BLaER1 treated with 17β-estradiol and CSF1 and Interleukin-3, amounts not matched to agents 10 nM and 100 nM (cell line): Measurements from ENCODE around the gene FTO.

Source experiments
- H3K27ac ChIP-seq, 11 experiments: shearing (Covaris generic); formaldehyde crosslinking; 2 replicates each; pipeline ENCODE4 v1.8.1; 2022
- H3K27me3 ChIP-seq, 11 experiments: shearing (Covaris generic); formaldehyde crosslinking; 2 replicates each; pipeline ENCODE4 v1.8.1; 2022
- H3K36me3 ChIP-seq, 11 experiments: shearing (Covaris generic); formaldehyde crosslinking; 2 replicates each; pipeline ENCODE4 v1.8.1; 2022
- H3K4me1 ChIP-seq, 10 experiments: shearing (Covaris generic); formaldehyde crosslinking; 2 replicates each; pipeline ENCODE4 v1.8.1; 2022
- H3K4me2 ChIP-seq, 11 experiments: shearing (Covaris generic); formaldehyde crosslinking; 2 replicates each; pipeline ENCODE4 v1.8.1; 2022
- H3K4me3 ChIP-seq, 10 experiments: shearing (Covaris generic); formaldehyde crosslinking; 2 replicates each; pipeline ENCODE4 v1.8.1; 2022
- H3K9ac ChIP-seq, 11 experiments: shearing (Covaris generic); formaldehyde crosslinking; 2 replicates each; pipeline ENCODE4 v1.8.1; 2022
- H3K9me3 ChIP-seq, 11 experiments: shearing (Covaris generic); formaldehyde crosslinking; replicated peaks in 1 of 11; 2 replicates each; pipeline ENCODE4 v1.8.1; 2022
- H4K20me1 ChIP-seq, 11 experiments: shearing (Covaris generic); formaldehyde crosslinking; 2 replicates each; pipeline ENCODE4 v1.8.1; 2022
- Cebpa-rat ChIP-seq, 11 experiments: shearing (Covaris generic); IDR thresholded peaks; 2 replicates each; pipeline ENCODE4 v1.8.1; 2022

Gene FTO

GRCh38 chr16:53995378-53995777 is 291.4 kb downstream of the FTO start:
- Histone ChIP-seq H3K27ac (no peak overlapping the region), H3K27me3 (no peaks in the 10 kb centered on the region), H3K36me3 (peaks cover 0 to 8% (median 0%) of the 10 kb centered on the region in 11 experiments; a peak in 1 of 22 replicates), H3K4me3 (no peak overlapping the region), H3K4me2 (no peak overlapping the region), H3K9me3 (no peaks in the 10 kb centered on the region), H4K20me1 (no peaks in the 10 kb centered on the region), H3K9ac (no peak overlapping the region), H3K4me1 (peaks cover 5 to 13% (median 10%) of the 10 kb centered on the region in 10 experiments; a peak in 14 of 20 replicates)
- no peak for TF ChIP-seq Cebpa-rat (IDR thresholded peaks at IDR 0.05)

DNA sequence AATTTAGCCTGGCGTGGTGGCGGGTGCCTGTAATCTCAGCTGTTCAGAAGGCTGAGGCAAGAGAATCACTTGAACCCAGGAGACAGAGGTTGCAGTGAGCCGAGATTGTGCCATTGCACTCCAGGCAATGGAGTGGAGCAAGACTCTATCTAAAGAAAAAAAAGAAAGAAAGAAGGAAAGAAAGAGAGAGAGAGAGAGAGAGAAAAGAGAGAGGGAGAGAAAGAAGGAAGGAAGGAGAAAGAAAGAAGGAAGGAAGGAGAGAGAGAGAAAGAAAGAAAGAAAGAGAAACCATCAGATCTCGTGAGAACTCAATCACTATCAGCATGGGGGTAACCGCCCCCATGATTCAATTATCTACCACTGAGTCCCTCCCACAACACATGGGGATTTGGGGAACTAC is 293.0 kb downstream of the FTO start:
- Histone ChIP-seq H3K9me3 (no peaks in the 10 kb centered on the region), H3K9ac (no peak overlapping the region), H3K27ac (no peak overlapping the region), H3K27me3 (no peaks in the 10 kb centered on the region), H3K4me1 (peaks cover 0 to 4% (median 2%) of the 10 kb centered on the region in 10 experiments; a peak in 10 of 20 replicates), H3K4me3 (no peak overlapping the region), H3K36me3 (peaks cover 0 to 8% (median 0%) of the 10 kb centered on the region in 11 experiments; a peak in 1 of 22 replicates), H4K20me1 (no peaks in the 10 kb centered on the region), H3K4me2 (no peak overlapping the region)
- no peak for TF ChIP-seq Cebpa-rat (IDR thresholded peaks at IDR 0.05)

DNA sequence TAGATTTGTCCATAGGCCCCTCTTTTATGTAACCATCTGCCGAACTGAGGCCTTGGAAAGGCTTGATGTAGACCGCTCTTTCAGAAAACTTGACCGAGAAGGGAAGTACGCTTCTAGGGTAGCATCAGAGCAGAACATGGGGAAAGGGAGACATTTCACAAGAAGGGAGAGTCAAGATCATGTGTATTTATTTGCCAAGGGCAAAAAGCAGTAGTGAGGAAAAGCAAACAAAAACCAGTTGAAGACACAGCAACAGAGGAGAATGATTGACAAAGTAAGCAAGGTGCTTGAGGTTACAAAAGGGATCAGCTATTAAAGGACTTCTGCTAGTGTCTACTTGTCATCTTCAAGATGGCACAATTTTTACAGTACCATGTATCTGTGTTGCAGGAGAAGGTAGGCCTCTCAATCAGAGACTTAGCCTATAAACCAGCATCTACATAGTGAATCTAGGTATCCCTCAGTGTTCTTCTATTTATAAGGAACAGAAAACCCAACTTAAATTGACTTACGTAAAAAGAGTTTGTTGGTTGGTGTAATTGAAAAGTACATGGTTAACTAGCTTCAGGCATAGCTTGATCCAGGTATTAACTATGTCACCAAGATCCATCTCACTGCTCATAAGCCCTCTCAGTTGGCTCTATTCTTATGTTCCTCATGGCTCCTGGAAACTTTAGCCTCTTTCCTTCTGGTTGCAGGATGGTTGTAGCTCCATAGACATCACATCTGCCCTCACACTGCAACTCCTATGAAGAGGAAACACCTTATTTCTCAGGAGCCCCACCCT is 294.3 kb downstream of the FTO start:
- no peaks in the 10 kb centered on the region for H3K4me1 ChIP-seq
- H3K9me3 ChIP-seq, result no peaks in the 10 kb centered on the region
- H4K20me1 ChIP-seq, result no peaks in the 10 kb centered on the region
- TF ChIP-seq Cebpa-rat (IDR thresholded peaks at IDR 0.05), result no peak
- H3K4me3 ChIP-seq, result no peak overlapping the region
- H3K27ac ChIP-seq, result no peak overlapping the region
- H3K9ac ChIP-seq, result no peak overlapping the region
- H3K36me3 ChIP-seq, result peaks cover 0 to 8% (median 0%) of the 10 kb centered on the region in 11 experiments; a peak in 2 of 22 replicates
- H3K4me2 ChIP-seq, result no peak overlapping the region
- H3K27me3 ChIP-seq, result no peaks in the 10 kb centered on the region

GRCh38 chr16:53998966-53999522 is 295.1 kb downstream of the FTO start:
- no peak overlapping the region for H3K9ac ChIP-seq
- H3K9me3 ChIP-seq, result no peaks in the 10 kb centered on the region
- H3K27ac ChIP-seq, result no peak overlapping the region
- no peaks in the 10 kb centered on the region for H4K20me1 ChIP-seq
- no peaks in the 10 kb centered on the region for H3K4me1 ChIP-seq
- no peak overlapping the region for H3K4me2 ChIP-seq
- peaks cover 0 to 7% (median 0%) of the 10 kb centered on the region in 11 experiments; a peak in 2 of 22 replicates for H3K36me3 ChIP-seq
- TF ChIP-seq Cebpa-rat (IDR thresholded peaks at IDR 0.05), result no peak
- no peak overlapping the region for H3K4me3 ChIP-seq
- H3K27me3 ChIP-seq, result no peaks in the 10 kb centered on the region

- no peak overlapping the region for H3K27ac ChIP-seq
Measured at GRCh38 chr16:53999841-54000240, 295.9 kb downstream of the FTO start.

DNA sequence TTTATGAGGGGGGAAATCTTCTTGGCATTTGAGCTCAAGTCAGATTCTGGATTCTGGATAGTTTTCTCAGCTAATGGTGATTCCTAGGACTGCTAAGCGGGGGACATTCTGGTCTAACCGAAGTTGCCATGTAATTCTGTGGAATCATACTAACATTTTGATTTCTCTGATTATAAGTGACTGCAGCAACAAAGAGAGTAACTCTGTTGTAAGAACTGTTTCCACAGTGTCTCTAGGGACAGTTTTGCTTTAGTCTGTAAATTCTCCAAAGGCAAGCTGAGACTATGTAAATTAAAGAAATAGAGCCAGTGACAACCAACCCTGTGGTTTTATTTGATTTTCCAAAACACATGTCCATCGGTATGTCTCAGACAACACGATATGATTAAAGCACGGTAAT is 296.4 kb downstream of the FTO start:
- no peaks in the 10 kb centered on the region for H3K27me3 ChIP-seq
- H3K4me1 ChIP-seq, result no peaks in the 10 kb centered on the region
- no peak overlapping the region for H3K4me3 ChIP-seq
- no peak overlapping the region for H3K27ac ChIP-seq
- H4K20me1 ChIP-seq, result no peaks in the 10 kb centered on the region
- H3K9ac ChIP-seq, result no peak overlapping the region
- H3K4me2 ChIP-seq, result no peak overlapping the region
- no peaks in the 10 kb centered on the region for H3K9me3 ChIP-seq
- peaks cover 0 to 6% (median 0%) of the 10 kb centered on the region in 11 experiments; a peak in 2 of 22 replicates for H3K36me3 ChIP-seq
- no peak for TF ChIP-seq Cebpa-rat (IDR thresholded peaks at IDR 0.05)

More at GRCh38 chr16:53999841-54000240, 295.9 kb downstream of the FTO start:
- H3K36me3 ChIP-seq, result peaks cover 0 to 6% (median 0%) of the 10 kb centered on the region in 11 experiments; a peak in 2 of 22 replicates
- H3K4me2 ChIP-seq, result no peak overlapping the region
- H3K4me1 ChIP-seq, result no peaks in the 10 kb centered on the region
- H3K4me3 ChIP-seq, result no peak overlapping the region
- H3K27me3 ChIP-seq, result no peaks in the 10 kb centered on the region
- no peak for TF ChIP-seq Cebpa-rat (IDR thresholded peaks at IDR 0.05)
- H3K9me3 ChIP-seq, result no peaks in the 10 kb centered on the region
- H4K20me1 ChIP-seq, result no peaks in the 10 kb centered on the region
- H3K9ac ChIP-seq, result no peak overlapping the region

- Histone ChIP-seq H3K4me2 (no peak overlapping the region), H3K9ac (no peak overlapping the region), H3K27ac (no peak overlapping the region), H3K36me3 (peaks cover under 1 to 28% (median 14%) of the 10 kb centered on the region in 11 experiments; a peak in 15 of 22 replicates), H3K4me3 (no peak overlapping the region), H3K4me1 (no peaks in the 10 kb centered on the region), H4K20me1 (no peaks in the 10 kb centered on the region), H3K9me3 (peaks cover 4 to 23% (median 18%) of the 10 kb centered on the region in 11 experiments; a peak in 20 of 22 replicates), H3K27me3 (no peaks in the 10 kb centered on the region)
- no peak for TF ChIP-seq Cebpa-rat (IDR thresholded peaks at IDR 0.05)
Measured at GRCh38 chr16:54006693-54007092, 302.7 kb downstream of the FTO start.

- H3K27me3 ChIP-seq, result no peaks in the 10 kb centered on the region
- H4K20me1 ChIP-seq, result no peaks in the 10 kb centered on the region
- H3K36me3 ChIP-seq, result peaks cover 6 to 36% (median 19%) of the 10 kb centered on the region in 11 experiments; a peak in 17 of 22 replicates
- H3K4me3 ChIP-seq, result no peak overlapping the region
- H3K9me3 ChIP-seq, result peaks cover 12 to 31% (median 26%) of the 10 kb centered on the region in 11 experiments
- no peak for TF ChIP-seq Cebpa-rat (IDR thresholded peaks at IDR 0.05)
- H3K27ac ChIP-seq, result no peak overlapping the region
- H3K4me2 ChIP-seq, result no peak overlapping the region
- H3K4me1 ChIP-seq, result no peaks in the 10 kb centered on the region
- H3K9ac ChIP-seq, result no peak overlapping the region
Measured at GRCh38 chr16:54007504-54007903, 303.5 kb downstream of the FTO start.

DNA sequence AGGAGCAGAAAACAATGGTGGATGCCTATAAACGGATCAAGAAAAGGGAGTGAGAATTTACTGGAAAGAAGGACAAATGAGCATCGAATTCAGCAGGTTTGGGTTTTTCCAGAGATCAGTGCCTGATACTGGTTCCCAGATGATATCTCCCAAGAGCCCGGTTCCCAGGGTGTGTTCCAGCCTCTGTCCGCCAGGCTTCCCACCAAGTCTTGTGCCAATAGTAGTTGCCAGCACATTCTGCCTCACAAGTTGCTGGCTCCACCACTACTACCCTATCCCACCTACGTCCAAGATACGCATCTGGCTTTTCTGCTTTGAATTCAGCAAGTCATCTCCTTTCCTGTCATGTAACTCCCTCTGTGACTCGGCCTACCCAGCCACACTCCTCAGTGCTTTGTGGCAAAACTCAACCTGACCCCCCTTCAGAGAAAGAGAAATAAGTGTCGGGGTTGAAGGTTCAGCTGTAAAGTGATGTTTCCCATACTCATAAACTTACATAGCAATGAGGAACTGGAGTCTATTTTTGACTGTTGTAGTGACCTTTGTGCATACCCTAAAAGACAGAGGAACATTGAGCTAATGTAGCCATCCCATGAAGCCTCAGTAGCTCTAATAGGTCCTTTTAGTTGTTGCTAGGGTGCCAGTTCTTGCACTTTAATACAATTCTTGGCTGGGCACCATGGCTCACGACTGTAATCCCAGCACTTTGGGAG is 305.7 kb downstream of the FTO start:
- Histone ChIP-seq H3K27ac (no peak overlapping the region), H3K4me1 (peaks cover 0 to 7% (median 0%) of the 10 kb centered on the region in 10 experiments; a peak in 1 of 20 replicates), H3K27me3 (no peaks in the 10 kb centered on the region), H3K36me3 (peaks cover 6 to 38% (median 20%) of the 10 kb centered on the region in 11 experiments; a peak in 17 of 22 replicates), H3K4me3 (no peak overlapping the region), H3K4me2 (no peak overlapping the region), H3K9me3 (peaks cover 23 to 39% (median 35%) of the 10 kb centered on the region in 11 experiments), H4K20me1 (no peaks in the 10 kb centered on the region), H3K9ac (no peak overlapping the region)
- no peak for TF ChIP-seq Cebpa-rat (IDR thresholded peaks at IDR 0.05)
